GM12878 (cell line): ENCODE data around the gene DUSP14. TPM values are rescaled to one million over a fixed set of nuclear protein-coding genes. Genes with fewer than 3 reads are reported as not detected.
"Not testable (repeated sequence)": the region's sequence is repeated elsewhere in the genome, so short reads cannot be mapped to it uniquely, and the experiment has no call there.

Source experiments
- ATAC-seq: fragments of 200-7000 bp; cut with Tn5 transposase; 3 replicates; pipeline ENCODE4 v1.9.1; 2020; ENCODE audit warnings: mild to moderate bottlenecking, moderate library complexity
- BruUV-seq: library from RNA; stranded (reverse); fragments of 400-500 nt; replicated peaks from 2 replicates; lab custom pipeline; 2021; lab: Mats Ljungman, UMichigan
- CTCF ChIA-PET: fragments of 300-600 bp; sonication (Branson Sonifier 250); formaldehyde crosslinking; extraction: SDS; loops from one replicate; lab custom pipeline; 2021; ENCODE audit warnings: inconsistent platforms; lab: Yijun Ruan, JAX
- POLR2A ChIA-PET: fragments of 350-600 bp; formaldehyde crosslinking; extraction: SDS; loops from one replicate; lab custom pipeline; 2021; ENCODE audit warnings: inconsistent platforms; lab: Charles Lee
- RAD21 ChIA-PET: fragments of 300-600 bp; sonication (Branson Sonifier 250); formaldehyde crosslinking; loops from one replicate; lab custom pipeline; 2023; ENCODE audit warnings: antibody characterized with exemption; ENCODE audit not compliant: unreplicated experiment; lab: Charles Lee
- SMC1A ChIA-PET: fragments of 300-600 bp; sonication (Branson Sonifier 250); formaldehyde crosslinking; loops from one replicate; lab custom pipeline; 2023; ENCODE audit not compliant: unreplicated experiment, uncharacterized antibody; lab: Charles Lee
- DNase-seq: peaks from one replicate; pipeline ENCODE4 v3.0.0-alpha.2; 2011; ENCODE audit warnings: low read depth, low spot score
- FAIRE-seq: peaks from 3 replicates; lab custom pipeline; 2011; peaks lifted over from hg19 to GRCh38; lab: Jason Lieb, UNC
- H2AFZ ChIP-seq: 2 replicates; pipeline ENCODE4 v1.6.0; 2011; ENCODE audit warnings: low read depth, low read length, control low read depth; ENCODE audit not compliant: control insufficient read depth
- H3K27ac ChIP-seq: 2 replicates; pipeline ENCODE4 v1.5.1; 2011; ENCODE audit warnings: control low read depth; ENCODE audit not compliant: control insufficient read depth, insufficient read depth
- H3K27me3 ChIP-seq, 2 experiments: replicated peaks in 1 of 2; 2 replicates each; pipeline versions ENCODE4 v1.6.0 to v1.6.1; 2011; ENCODE audit warnings: low read length in 1 of 2; ENCODE audit not compliant: control insufficient read depth in 2 of 2, insufficient read depth in 2 of 2
- H3K36me3 ChIP-seq, 2 experiments: 2 replicates each; pipeline ENCODE4 v1.5.1; 2011; ENCODE audit warnings: low read length in 1 of 2; ENCODE audit not compliant: control insufficient read depth in 2 of 2, insufficient read depth in 2 of 2
- H3K4me1 ChIP-seq: 2 replicates; pipeline ENCODE4 v1.6.1; 2011; ENCODE audit warnings: mild to moderate bottlenecking, low read length, moderate library complexity, mixed read lengths; ENCODE audit not compliant: control insufficient read depth, insufficient read depth
- H3K4me2 ChIP-seq: 2 replicates; pipeline ENCODE4 v1.6.0; 2011; ENCODE audit warnings: control low read depth; ENCODE audit not compliant: control insufficient read depth, insufficient read depth
- H3K4me3 ChIP-seq: fragments of 200-600 bp; sonication (generic); 2 replicates; pipeline ENCODE4 v1.5.1; 2016
- H3K79me2 ChIP-seq: 2 replicates; pipeline ENCODE4 v1.6.0; 2011; ENCODE audit warnings: low read length; ENCODE audit not compliant: control insufficient read depth, insufficient read depth
- H3K9ac ChIP-seq: 2 replicates; pipeline ENCODE4 v1.8.0; 2011; ENCODE audit warnings: low read length, control low read depth, mixed read lengths; ENCODE audit not compliant: control insufficient read depth, insufficient read depth
- H3K9me3 ChIP-seq: replicated peaks from 3 replicates; pipeline ENCODE4 v1.5.1; 2011; ENCODE audit warnings: mild to moderate bottlenecking, low read length; ENCODE audit not compliant: control insufficient read depth, insufficient read depth
- H4K20me1 ChIP-seq: 2 replicates; pipeline ENCODE4 v1.6.0; 2011; ENCODE audit not compliant: control insufficient read depth, insufficient read depth
- POLR2A ChIP-seq: IDR thresholded peaks from 2 replicates; pipeline ENCODE4 v1.6.1; 2011; ENCODE audit warnings: low read depth, mild to moderate bottlenecking, low read length
- POLR2AphosphoS2 ChIP-seq: IDR thresholded peaks from 2 replicates; pipeline ENCODE4 v1.6.1; 2011; ENCODE audit warnings: low read depth, mild to moderate bottlenecking, low read length, improper control_type of control experiment, moderate library complexity
- POLR2AphosphoS5 ChIP-seq: IDR thresholded peaks from 2 replicates; pipeline ENCODE4 v1.6.1; 2011; ENCODE audit warnings: mild to moderate bottlenecking, low read length, inconsistent platforms
- RFX5 ChIP-seq: IDR thresholded peaks from 2 replicates; pipeline ENCODE4 v1.6.1; 2011; ENCODE audit warnings: low read depth, low read length, improper control_type of control experiment
- WGBS: methylation state at CpG from one replicate; pipeline ENCODE4 v1.1.6; 2016; ENCODE audit warnings: low lambda C conversion rate; ENCODE audit not compliant: insufficient replicate concordance, insufficient coverage; ENCODE audit errors: missing lambda C conversion rate; 5-methylcytosine and 5-hydroxymethylcytosine counted together
- in situ Hi-C: fragments of 300-500 bp; cut with MboI; formaldehyde crosslinking; loops from 9 replicates; pipeline ENCODE4 v1.14.3; 2018; ENCODE audit warnings: mixed read lengths
- intact Hi-C: fragments of 100-400 bp; cut with micrococcal nuclease; formaldehyde crosslinking; loops from one replicate; pipeline ENCODE4 v1.14.2; 2022; ENCODE audit not compliant: unreplicated experiment
- polyA plus RNA-seq, 11 experiments: library from polyadenylated mRNA; depleted of rRNA in 4 of 11; unstranded in 6 of 11; stranded (reverse) in 5 of 11; fragments of >200 nt; fragmentation: Nextera tagmentation in 4 of 11; fragmentation: Illumina TruSeq in 1 of 11; extraction: Ambion mirVana in 4 of 11; extraction: Trizol in 1 of 11; gene quantifications; 1 replicate in 1 of 11; 2 replicates in 10 of 11; pipeline versions ENCODE4 v1.2.1 to v1.2.3, GENCODE V29; 2011 to 2016; ENCODE audit warnings: inconsistent platforms in 2 of 11, missing spikeins in 2 of 11, low read depth in 1 of 11
- total RNA-seq, 4 experiments: library from RNA; depleted of rRNA in 3 of 4; stranded (reverse); fragments of >200 nt in 3 of 4; fragmentation: Illumina TruSeq in 1 of 4; extraction: Trizol in 1 of 4; gene quantifications; 2 replicates each; pipeline versions ENCODE4 v1.2.1 to v1.2.3, GENCODE V29; 2013 to 2021

The DUSP14 gene
- total and polyA plus RNA-seq, 10 of the 15 experiments (the other 5 are each of a cell fraction or from before 2014, with no cell fraction given): 14.5 to 36.5 (median 24.4) TPM

DNA sequence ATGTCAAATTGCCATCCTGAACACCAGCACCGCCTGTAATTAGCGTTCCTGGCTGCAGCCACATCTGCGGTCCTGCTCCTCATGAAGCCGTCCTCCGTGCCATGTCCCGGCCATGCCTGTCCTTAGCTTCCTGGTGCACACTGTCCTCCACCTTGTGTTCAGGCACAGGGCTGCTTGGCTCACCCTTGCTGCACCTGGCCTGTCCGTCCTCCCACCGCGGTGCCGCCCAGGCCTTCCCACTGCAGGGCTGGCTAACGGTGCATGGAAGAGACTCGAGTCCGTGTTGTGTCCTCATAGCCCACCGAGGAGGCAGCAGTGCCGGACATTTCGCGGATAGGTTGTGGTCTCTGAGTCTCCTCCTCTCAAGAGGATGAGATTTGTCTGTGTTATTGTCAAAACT, 20.4 kb downstream of the DUSP14 start (continued):
- TF ChIP-seq RFX5: no peak

DNA sequence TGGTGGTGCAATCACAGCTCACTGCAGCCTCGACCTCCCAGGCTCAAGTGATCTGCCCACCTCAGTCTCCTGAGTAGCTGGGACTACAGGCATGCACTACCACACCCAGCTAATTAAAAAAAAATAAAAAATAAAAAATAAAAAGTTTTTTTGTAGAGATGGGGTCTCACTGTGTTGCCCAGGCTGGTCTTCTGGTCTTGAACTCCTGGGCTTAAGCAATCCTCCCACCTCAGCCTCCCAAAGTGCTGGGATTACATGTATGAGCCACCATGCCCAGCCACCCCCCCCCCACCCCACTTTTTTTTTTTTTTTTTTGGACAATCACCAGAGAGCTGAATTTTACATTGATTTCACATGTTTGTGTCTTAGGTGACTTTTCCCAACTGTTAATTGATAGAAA, 22.0 kb downstream of the DUSP14 start:
- FAIRE-seq: not testable (repeated sequence)

DNA sequence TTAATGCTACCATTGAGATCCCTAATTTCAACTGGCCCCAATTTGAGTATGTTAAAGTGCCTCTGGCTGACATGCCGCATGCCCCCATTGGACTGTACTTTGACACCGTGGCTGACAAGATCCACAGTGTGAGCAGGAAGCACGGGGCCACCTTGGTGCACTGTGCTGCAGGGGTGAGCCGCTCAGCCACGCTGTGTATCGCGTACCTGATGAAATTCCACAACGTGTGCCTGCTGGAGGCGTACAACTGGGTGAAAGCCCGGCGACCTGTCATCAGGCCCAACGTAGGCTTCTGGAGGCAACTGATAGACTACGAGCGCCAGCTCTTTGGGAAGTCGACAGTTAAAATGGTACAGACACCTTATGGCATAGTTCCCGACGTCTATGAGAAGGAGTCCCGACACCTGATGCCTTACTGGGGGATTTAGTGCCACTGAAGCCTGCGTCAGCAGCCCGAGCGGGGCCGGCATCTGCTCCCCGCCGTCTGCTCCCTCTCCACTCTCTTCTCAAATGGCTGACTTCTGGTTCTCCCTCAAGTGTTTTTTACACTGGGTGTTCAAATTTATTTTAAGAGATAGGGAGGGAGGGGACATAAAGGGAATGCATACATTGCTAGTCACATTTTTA, 22.9 kb downstream of the DUSP14 start:
- Histone ChIP-seq H2AFZ (no peak overlapping the region), H4K20me1 (no peaks in the 10 kb centered on the region), H3K27ac (no peak overlapping the region), H3K9me3 (no peaks in the 10 kb centered on the region), H3K79me2 (no peaks in the 10 kb centered on the region), H3K9ac (no peak overlapping the region), H3K4me3 (no peak overlapping the region), H3K4me2 (no peak overlapping the region), H3K36me3 (peaks cover 19 to 22% of the 10 kb centered on the region in 2 experiments; a peak in 3 of 4 replicates), H3K27me3 (no peaks in the 10 kb centered on the region), H3K4me1 (no peaks in the 10 kb centered on the region)
- intact Hi-C loops: no loop called here
- DNase-seq (no peak), ATAC-seq (no peak), FAIRE-seq (no peak)
- ChIA-PET SMC1A (no interaction called here), RAD21 (interaction anchor here (0.6 kb wide), 1 partner anchor 909 kb away, joined by 4 read pairs; no protein-coding TSS in a partner anchor), POLR2A (no interaction called here), CTCF (interaction anchor here (3.1 kb wide), 1 partner anchor 139 kb away, joined by 8 read pairs; no protein-coding TSS in a partner anchor)
- no TSS peak for BruUV-seq
- TF ChIP-seq POLR2AphosphoS5 (no peak), POLR2A (peak; percentile 35; the same call in 1 of the 2 replicates), POLR2AphosphoS2 (0 out of 2 replicates have a peak, but pooled peaks have one; percentile 6)
- in situ Hi-C loops: loop anchor here (25.0 kb wide), 1 partner anchor 875 kb away; no protein-coding TSS in a partner anchor
- WGBS: 98% methylated on average over 24 of the region's 24 CpGs

More for the DNA sequence above, 22.0 kb downstream of the DUSP14 start:
- CTCF ChIA-PET: interaction anchor here (1.2 to 3.1 kb wide), 2 partner anchors 138 to 305 kb away, joined by 3 to 8 read pairs; no protein-coding TSS in a partner anchor
- POLR2A ChIA-PET, H4K20me1 ChIP-seq, ATAC-seq, BruUV-seq, H3K4me2 ChIP-seq, H2AFZ ChIP-seq, DNase-seq, SMC1A ChIA-PET, H3K27ac ChIP-seq, H3K4me1 ChIP-seq, H3K4me3 ChIP-seq, H3K79me2 ChIP-seq, intact Hi-C loops, H3K9me3 ChIP-seq, H3K9ac ChIP-seq, H3K27me3 ChIP-seq: not testable (repeated sequence)
- 50% methylated on average over 1 of the region's 1 CpG for WGBS
- RAD21 ChIA-PET: interaction anchor here (0.6 to 0.7 kb wide), 2 partner anchors 42 to 335 kb away, joined by 4 read pairs; no protein-coding TSS in a partner anchor
- peaks cover 16% of the 10 kb centered on the region in 2 experiments; a peak in 3 of 4 replicates for H3K36me3 ChIP-seq
- in situ Hi-C loops: loop anchor here (25.0 kb wide), 1 partner anchor 876 kb away; no protein-coding TSS in a partner anchor
